ENCODE measurements around the gene BATF. TPM values are rescaled to one million over a fixed set of nuclear protein-coding genes. Genes with fewer than 3 reads are reported as not detected.
A peak's percentile ranks its signal among the peaks of the same experiment; 100 is the strongest.

The BATF gene
- total RNA-seq, 1 donor from 2014 or later: 0.84 TPM

DNA sequence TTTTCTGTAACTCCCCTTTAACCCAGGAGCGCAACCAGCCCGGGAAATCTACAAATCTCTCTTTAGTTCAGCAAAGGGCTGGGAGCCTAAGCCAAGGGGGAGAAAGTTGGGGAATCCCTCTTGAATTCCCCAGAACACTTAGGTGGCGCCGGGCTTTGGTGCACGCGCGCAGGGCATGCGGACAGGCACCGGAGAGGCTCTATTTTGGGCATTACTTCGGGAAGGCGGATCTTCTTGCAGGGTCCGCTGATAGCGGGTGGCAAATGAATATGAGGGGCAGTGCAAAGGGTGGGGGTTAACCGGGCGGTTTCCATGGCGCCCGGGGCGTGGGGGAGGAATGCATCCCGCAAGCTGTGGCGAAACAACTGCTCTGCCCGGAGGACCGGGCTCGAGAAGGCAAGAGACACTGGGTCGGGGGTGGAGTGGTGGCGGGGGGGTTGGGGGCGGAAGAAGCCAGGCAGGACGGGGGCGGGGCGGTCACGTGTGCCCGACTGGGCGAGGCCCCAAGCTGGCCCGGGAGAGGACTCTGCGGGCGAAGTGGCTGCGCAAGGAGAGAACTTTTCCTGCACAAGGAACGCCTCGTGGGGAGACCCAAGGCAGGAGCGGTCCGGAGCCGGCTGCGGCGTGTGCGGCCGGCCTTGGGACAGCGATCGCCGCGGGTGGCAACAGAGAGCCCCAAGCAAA lies 56.0 kb downstream of the BATF start, which contains the start of gene FLVCR2:
Gene FLVCR2, plus strand, starts transcription at position 519 of the 684 bp plus-strand sequence. CDS start 353 bp downstream, outside the sequence.
- ATAC-seq (peak; percentile 86), DNase-seq (ENCODE audit: missing footprints) (peak; percentile 92)
- intact Hi-C loops (cut with DNase I): loop anchor here (1.0 to 10.0 kb wide), 2 partner anchors 70 to 407 kb away; partner anchors contain the start of genes IFT43 and TGFB3

DNA sequence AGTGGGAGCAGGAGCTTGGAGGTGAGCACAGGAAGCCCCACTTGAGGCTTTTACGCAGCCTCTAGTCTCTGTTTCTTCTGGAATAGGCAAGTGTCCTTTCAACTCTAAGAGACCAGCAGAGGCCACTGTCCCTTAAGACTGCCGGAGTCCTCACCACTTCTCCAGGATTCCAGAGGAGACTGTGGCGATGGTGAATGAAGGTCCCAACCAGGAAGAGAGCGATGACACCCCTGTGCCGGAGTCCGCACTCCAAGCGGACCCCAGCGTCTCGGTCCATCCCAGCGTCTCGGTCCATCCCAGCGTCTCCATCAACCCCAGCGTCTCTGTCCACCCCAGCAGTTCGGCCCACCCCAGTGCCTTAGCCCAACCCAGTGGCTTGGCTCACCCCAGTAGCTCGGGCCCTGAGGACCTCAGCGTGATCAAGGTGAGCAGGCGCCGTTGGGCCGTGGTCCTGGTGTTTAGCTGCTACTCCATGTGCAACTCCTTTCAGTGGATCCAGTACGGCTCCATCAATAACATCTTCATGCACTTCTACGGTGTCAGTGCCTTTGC lies 56.6 kb downstream of the BATF start:
- intact Hi-C loops (cut with DNase I): loop anchor here (1.0 to 10.0 kb wide), 2 partner anchors 69 to 406 kb away; partner anchors contain the start of genes IFT43 and TGFB3
- ATAC-seq (peak; percentile 51), DNase-seq (ENCODE audit: missing footprints) (no peak)

DNA sequence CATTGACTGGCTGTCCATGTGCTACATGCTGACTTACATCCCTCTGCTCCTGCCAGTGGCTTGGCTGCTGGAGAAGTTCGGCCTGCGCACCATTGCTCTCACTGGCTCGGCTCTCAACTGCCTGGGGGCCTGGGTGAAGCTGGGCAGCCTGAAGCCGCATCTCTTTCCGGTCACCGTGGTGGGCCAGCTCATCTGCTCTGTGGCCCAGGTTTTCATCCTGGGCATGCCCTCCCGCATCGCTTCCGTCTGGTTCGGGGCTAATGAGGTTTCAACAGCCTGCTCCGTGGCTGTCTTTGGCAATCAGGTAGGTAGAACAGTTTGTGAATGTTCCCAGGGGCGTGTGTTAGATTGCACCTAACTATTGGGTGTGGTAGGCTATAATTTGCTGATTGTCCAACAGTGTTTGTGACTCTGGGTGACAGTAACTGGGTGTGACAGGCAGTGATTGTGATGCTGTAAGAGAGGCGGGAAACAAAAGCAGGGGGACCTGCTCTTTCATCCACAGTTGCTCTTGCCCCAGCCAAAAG lies 57.1 kb downstream of the BATF start:
- intact Hi-C loops (cut with DNase I): loop anchor here (10.0 kb wide), 1 partner anchor 405 kb away; the partner anchor contains the start of genes IFT43 and TGFB3
- DNase-seq (ENCODE audit: missing footprints) (no peak), ATAC-seq (no peak)

DNA sequence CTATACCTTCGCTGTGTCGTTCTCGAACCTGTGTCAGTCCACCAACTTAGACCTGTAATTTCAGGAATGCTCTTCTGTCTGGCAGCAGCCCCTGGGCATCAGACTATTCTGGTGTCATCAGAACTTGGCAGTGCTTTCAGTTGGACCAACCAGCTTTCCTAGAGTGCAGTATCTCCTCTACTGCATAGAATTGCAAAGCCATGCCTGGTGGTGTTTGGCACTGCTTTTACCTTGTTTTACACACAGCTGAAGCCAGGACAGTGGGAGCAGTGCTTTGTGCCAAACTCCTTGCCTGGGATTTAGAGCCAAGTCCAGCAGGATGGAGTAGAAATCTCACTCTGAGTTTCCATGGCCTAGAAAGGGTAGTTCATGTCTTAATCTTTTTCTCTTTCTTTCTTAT lies 57.6 kb downstream of the BATF start:
- ATAC-seq (peak; percentile 52), DNase-seq (ENCODE audit: missing footprints) (no peak)
- intact Hi-C loops (cut with DNase I): loop anchor here (10.0 kb wide), 1 partner anchor 405 kb away; the partner anchor contains the start of genes IFT43 and TGFB3

DNA sequence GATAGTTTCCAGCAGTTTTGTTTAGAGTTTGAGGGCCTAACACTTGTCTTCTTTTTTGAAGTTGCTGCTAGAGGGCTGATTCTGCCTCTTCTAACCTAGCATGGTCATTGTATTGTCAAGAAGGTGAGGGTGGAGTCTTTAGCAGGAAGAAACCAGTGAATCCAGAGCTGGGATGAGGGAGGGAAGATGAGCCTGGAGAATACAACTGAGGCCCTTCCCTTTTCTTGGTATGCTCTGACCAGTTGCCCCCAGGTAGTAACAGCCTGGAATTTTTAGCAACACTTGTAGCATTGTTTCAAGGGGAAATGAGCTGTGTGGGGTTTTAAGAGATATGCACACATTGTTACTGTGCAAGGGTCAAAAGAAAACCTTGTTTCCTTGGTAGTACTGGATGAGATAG lies 65.1 kb downstream of the BATF start:
- intact Hi-C loops (cut with DNase I): no loop called here
- no peak for ATAC-seq
- DNase-seq (ENCODE audit: missing footprints): no peak

DNA sequence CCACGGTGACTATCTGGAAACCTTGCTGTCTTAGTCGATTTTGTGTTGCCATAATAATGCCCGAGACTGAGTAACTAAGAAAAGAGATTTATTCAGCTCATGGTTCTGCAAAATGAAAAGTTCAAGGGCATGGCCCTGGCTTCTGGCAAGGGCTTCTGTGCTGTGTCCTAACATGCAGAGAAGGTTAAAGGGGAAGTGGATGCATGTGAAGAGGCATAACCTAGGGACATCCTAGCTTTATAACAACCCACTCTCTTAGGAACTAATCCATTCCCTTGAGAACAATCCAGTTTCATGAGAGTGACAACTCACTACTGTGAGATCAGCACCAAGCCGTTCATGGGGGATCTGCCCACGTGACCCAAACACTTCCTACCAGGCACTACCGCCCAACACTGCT lies 67.7 kb downstream of the BATF start:
- no peak for DNase-seq (ENCODE audit: missing footprints)
- intact Hi-C loops (cut with DNase I): no loop called here
- ATAC-seq: no peak

DNA sequence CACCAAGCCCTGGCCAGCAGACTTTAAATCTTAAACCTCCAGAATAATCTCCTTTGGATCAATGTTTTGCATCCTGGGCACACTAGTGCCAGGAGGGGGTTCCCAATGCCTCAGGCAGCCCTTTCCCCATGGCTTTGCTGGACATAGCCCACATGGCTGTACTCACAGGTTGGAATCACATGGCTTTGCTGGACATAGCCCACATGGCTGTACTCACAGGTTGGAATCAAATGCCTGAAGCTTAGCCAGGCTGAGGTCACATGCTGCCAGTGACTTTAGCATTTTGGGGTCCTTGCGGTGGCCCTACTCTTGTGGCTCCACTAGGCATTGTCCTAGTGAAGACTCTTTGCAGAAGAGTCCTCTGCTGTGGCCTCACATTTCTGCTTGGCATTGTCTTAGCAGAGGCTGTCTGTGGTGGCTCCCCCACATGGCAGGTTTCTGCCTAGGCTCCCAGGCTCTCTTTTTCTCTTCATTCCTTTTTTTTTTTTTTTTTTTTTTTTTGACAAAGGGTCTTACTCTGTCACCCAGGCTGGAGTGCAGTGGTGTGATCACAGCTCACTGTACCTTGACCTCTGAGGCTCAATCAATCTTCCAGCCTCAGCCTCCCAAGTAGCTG lies 69.2 kb downstream of the BATF start:
- DNase-seq (ENCODE audit: missing footprints) (no peak), ATAC-seq (no peak)
- intact Hi-C loops (cut with DNase I): no loop called here

DNA sequence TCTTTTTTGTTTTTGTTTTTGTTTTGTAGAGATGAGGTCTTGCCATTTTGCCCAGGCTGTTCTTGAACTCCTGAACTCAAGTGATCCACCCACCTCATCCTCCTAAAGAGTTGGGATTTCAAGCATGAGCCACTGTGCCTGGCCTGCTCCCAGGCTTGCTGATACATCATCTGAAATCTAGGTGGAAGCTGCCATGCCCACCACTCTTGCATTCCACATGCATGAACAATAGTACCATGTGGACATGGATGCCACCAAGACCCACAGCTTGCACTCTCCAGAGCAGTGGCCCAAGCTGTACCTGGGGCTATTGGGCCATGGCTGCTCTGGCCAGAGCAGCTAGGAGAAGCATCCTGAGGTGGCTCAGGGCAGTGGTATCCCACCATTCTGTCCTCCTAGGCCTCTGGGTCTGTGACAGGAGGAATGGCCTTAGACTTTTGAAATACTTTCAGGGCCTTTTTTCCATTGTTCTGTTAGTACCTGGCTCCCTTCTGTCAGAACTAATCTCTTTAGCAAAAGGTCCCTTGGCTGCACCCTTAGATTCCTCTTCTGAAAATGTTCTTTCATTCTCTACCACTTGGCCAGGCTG lies 69.8 kb downstream of the BATF start:
- intact Hi-C loops (cut with DNase I): no loop called here
- DNase-seq (ENCODE audit: missing footprints) (no peak), ATAC-seq (no peak)

DNA sequence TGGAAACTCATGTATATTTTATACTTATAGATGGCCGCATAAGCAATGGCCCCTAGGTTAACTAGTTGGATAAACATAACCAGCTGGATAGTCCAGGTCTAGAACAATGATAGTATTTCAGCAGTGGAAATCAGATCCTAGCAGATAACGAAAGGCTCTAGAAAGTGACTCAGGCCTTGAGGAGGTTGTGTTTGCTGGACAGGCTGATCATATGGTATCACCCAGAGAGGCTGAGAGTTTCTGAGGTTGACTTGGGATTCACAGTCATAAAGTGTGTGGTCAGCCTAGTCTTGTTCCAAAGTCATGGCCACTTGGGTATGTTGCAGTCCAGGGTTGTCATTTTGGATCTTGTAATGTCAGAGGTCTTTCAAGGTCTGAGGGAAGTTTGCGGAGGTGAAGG lies 73.0 kb downstream of the BATF start:
- intact Hi-C loops (cut with DNase I): no loop called here
- no peak for ATAC-seq

More for the DNA sequence above, 73.0 kb downstream of the BATF start:
- DNase-seq (ENCODE audit: missing footprints): no peak

Other genes with a start within 250 kb of the BATF start
- gene FOS, start 243.6 kb upstream of the BATF start, total RNA-seq: 9.5 TPM
- 27.2 TPM for gene JDP2, start 94.4 kb upstream of the BATF start, total RNA-seq
- 3.4 TPM for gene FLVCR2, start 56.2 kb downstream of the BATF start, total RNA-seq
- 6.5 TPM for gene ERG28, start 138.4 kb downstream of the BATF start, total RNA-seq
- gene TTLL5, start 138.8 kb downstream of the BATF start, total RNA-seq: 17.8 TPM